Measurements from ENCODE around the gene AKR1E2.

Gene AKR1E2

DNA sequence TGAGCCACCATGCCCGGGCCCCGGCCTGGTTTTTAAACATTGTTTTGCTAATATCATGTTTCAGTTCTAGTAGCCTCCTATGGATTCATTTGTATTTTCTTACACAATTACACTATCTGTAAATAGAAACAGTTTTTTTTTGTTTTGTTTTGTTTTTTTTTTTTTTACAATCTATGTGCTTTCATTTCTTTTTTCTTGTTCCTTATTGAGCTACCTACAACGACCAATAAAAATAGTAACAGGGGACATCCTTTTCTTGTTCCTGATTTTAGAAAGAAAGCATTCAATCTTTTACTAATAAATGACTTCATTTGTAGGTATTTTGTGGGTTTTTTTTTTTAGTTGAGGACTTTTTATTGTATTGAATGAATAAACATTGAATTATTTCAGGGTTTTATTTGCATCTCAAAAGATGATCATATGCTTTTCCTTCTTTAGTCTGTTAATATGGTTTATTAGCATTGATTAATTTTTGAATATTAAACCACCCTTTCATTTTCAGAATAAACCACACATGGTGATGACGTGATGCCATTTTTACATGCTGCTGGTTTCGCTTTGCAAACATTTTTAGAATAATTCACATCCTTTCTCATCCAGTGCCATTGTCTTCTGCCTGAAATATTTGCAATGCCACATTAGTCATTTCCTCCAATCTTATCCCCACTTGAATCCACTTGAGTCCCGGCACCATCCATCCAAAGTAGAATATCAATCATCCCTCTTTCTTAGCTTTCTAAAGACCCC is 18.1 kb upstream of the AKR1E2 start:
- H4K20me1 ChIP-seq (ENCODE audit: insufficient read depth): no peaks in the 10 kb centered on the region
- no peak overlapping the region for H3K4me3 ChIP-seq (IDR thresholded peaks at IDR 0.05; ENCODE audit: insufficient read depth, low read depth, low read length)
- no peak overlapping the region for H3K27ac ChIP-seq
- no peak overlapping the region for H3K9ac ChIP-seq
- TF ChIP-seq, protein P1, sequence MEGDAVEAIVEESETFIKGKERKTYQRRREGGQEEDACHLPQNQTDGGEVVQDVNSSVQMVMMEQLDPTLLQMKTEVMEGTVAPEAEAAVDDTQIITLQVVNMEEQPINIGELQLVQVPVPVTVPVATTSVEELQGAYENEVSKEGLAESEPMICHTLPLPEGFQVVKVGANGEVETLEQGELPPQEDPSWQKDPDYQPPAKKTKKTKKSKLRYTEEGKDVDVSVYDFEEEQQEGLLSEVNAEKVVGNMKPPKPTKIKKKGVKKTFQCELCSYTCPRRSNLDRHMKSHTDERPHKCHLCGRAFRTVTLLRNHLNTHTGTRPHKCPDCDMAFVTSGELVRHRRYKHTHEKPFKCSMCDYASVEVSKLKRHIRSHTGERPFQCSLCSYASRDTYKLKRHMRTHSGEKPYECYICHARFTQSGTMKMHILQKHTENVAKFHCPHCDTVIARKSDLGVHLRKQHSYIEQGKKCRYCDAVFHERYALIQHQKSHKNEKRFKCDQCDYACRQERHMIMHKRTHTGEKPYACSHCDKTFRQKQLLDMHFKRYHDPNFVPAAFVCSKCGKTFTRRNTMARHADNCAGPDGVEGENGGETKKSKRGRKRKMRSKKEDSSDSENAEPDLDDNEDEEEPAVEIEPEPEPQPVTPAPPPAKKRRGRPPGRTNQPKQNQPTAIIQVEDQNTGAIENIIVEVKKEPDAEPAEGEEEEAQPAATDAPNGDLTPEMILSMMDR (conservative IDR thresholded peaks at IDR 0.05; ENCODE audit: low read depth, low read length): no peak
- H3K27me3 ChIP-seq (ENCODE audit: insufficient read depth, low read depth): no peaks in the 10 kb centered on the region
- H3K4me1 ChIP-seq (ENCODE audit: low read depth, poor library complexity, severe bottlenecking): peaks cover 14% of the 10 kb centered on the region
- H3K4me2 ChIP-seq: no peak overlapping the region
- no peaks in the 10 kb centered on the region for H3K36me3 ChIP-seq (ENCODE audit: insufficient read depth)
- no peaks in the 10 kb centered on the region for H3K79me2 ChIP-seq (ENCODE audit: insufficient read depth, low read depth)
- H2AFZ ChIP-seq (ENCODE audit: low read depth): no peak overlapping the region

- TF ChIP-seq, protein P1 (conservative IDR thresholded peaks at IDR 0.05; ENCODE audit: low read depth, low read length): no peak
- H3K36me3 ChIP-seq (ENCODE audit: insufficient read depth): no peaks in the 10 kb centered on the region
- no peaks in the 10 kb centered on the region for H3K79me2 ChIP-seq (ENCODE audit: insufficient read depth, low read depth)
- no peak overlapping the region for H3K27ac ChIP-seq
- H3K27me3 ChIP-seq (ENCODE audit: insufficient read depth, low read depth): no peaks in the 10 kb centered on the region
- H3K4me2 ChIP-seq: no peak overlapping the region
- no peak overlapping the region for H2AFZ ChIP-seq (ENCODE audit: low read depth)
- no peak overlapping the region for H3K4me3 ChIP-seq (IDR thresholded peaks at IDR 0.05; ENCODE audit: insufficient read depth, low read depth, low read length)
- H3K9ac ChIP-seq: no peak overlapping the region
- no peaks in the 10 kb centered on the region for H4K20me1 ChIP-seq (ENCODE audit: insufficient read depth)
- peaks cover 14% of the 10 kb centered on the region for H3K4me1 ChIP-seq (ENCODE audit: low read depth, poor library complexity, severe bottlenecking)
Observed at GRCh38 chr10:4809156-4809555, 16.9 kb upstream of the AKR1E2 start.

DNA sequence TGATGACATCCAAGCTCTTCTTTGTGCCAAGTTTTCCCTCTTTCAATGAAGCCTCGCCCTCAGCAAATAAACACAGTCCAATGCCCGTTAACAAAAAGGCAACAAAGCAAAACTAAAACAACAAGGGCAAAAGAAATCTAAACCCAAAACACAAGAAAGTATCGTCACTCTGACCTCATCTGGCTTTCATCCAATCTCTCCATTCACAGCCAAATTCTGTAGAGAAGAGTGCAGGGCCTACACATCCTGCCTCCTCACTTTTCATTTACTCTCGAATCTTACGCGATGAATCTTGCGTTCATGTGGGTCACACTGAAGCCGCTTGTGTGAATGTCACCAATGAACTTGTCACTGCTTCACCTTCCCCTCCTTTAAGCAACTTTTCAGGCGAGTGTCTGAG is 15.9 kb upstream of the AKR1E2 start:
- Histone ChIP-seq H3K36me3 (ENCODE audit: insufficient read depth) (no peaks in the 10 kb centered on the region), H4K20me1 (ENCODE audit: insufficient read depth) (no peaks in the 10 kb centered on the region), H3K9ac (no peak overlapping the region), H3K27ac (no peak overlapping the region), H3K27me3 (ENCODE audit: insufficient read depth, low read depth) (no peaks in the 10 kb centered on the region), H3K4me3 (IDR thresholded peaks at IDR 0.05; ENCODE audit: insufficient read depth, low read depth, low read length) (no peak overlapping the region), H2AFZ (ENCODE audit: low read depth) (no peak overlapping the region), H3K4me1 (ENCODE audit: low read depth, poor library complexity, severe bottlenecking) (peaks cover 14% of the 10 kb centered on the region), H3K79me2 (ENCODE audit: insufficient read depth, low read depth) (no peaks in the 10 kb centered on the region), H3K4me2 (no peak overlapping the region)
- TF ChIP-seq, protein P1 (conservative IDR thresholded peaks at IDR 0.05; ENCODE audit: low read depth, low read length): no peak

- H3K79me2 ChIP-seq (ENCODE audit: insufficient read depth, low read depth): no peaks in the 10 kb centered on the region
- H3K9ac ChIP-seq: no peak overlapping the region
- no peaks in the 10 kb centered on the region for H4K20me1 ChIP-seq (ENCODE audit: insufficient read depth)
- H3K4me2 ChIP-seq: no peak overlapping the region
- peaks cover 11% of the 10 kb centered on the region for H3K4me1 ChIP-seq (ENCODE audit: low read depth, poor library complexity, severe bottlenecking)
- H3K27me3 ChIP-seq (ENCODE audit: insufficient read depth, low read depth): no peaks in the 10 kb centered on the region
- H3K36me3 ChIP-seq (ENCODE audit: insufficient read depth): no peaks in the 10 kb centered on the region
- no peak overlapping the region for H3K27ac ChIP-seq
- TF ChIP-seq, protein P1 (conservative IDR thresholded peaks at IDR 0.05; ENCODE audit: low read depth, low read length): no peak
- H2AFZ ChIP-seq (ENCODE audit: low read depth): no peak overlapping the region
- H3K4me3 ChIP-seq (IDR thresholded peaks at IDR 0.05; ENCODE audit: insufficient read depth, low read depth, low read length): no peak overlapping the region
Observed at GRCh38 chr10:4812046-4812445, 14.0 kb upstream of the AKR1E2 start.
